Panc1 (cell line): ENCODE measurements around the gene ATP8B3.

ENCODE experiments used
- CTCF ChIP-seq: fragments of 450-650 bp; IDR thresholded peaks from 2 replicates; pipeline ENCODE4 v1.5.1; 2017; ENCODE audit warnings: mild to moderate bottlenecking
- POLR2AphosphoS5 ChIP-seq: IDR thresholded peaks from 2 replicates; pipeline ENCODE4 v1.6.1; 2012; ENCODE audit warnings: mild to moderate bottlenecking, low read depth, low read length, moderate library complexity
- REST ChIP-seq, 2 experiments: IDR thresholded peaks; 2 replicates each; pipeline ENCODE4 v1.6.1; 2011 to 2012; ENCODE audit warnings: low read depth in 2 of 2, control low read depth in 1 of 2, low read length in 1 of 2, mild to moderate bottlenecking in 1 of 2, moderate library complexity in 1 of 2; ENCODE audit not compliant: insufficient read depth in 1 of 2
- SIN3A ChIP-seq: IDR thresholded peaks from 2 replicates; pipeline ENCODE4 v1.6.1; 2012; ENCODE audit warnings: low read depth, mild to moderate bottlenecking, low read length, moderate library complexity, borderline replicate concordance; ENCODE audit not compliant: insufficient read depth

DNA sequence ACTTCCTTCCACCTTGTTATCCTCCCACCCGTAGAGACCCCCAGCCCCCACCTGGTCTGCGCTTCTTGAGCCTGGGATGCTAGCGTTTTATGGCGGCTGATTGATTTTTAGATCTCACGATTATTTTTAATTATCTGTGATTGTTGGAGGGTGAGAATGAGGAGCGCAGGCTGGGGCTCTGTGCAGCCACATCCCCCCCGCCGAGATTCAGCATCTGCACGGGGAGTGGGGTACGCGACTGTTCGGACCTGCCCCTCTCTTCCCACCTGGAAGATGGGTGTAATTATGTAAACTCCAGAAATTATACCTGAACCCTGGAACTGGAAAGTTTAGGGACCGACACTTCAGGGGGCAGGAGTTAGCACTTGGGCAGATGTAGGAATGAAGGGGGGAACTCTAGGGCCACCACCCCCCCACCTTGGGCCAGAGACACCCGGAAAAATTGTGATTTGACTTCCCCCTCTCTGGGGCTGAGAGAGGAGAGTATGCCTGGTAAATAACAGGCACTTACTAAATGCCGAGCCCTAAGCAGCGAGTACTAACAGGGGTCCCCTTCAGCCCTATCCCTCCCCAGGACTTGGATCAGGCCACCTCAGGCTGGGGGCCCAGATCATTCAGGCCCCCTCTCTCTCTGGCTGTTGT lies 60.6 kb downstream of the ATP8B3 start:
- no peak for TF ChIP-seq CTCF
- no peak for TF ChIP-seq POLR2AphosphoS5
- TF ChIP-seq REST (IDR thresholded peaks at IDR 0.05; ENCODE audit: insufficient read depth in 1 of 2, low read depth in 2 of 2, low read length in 1 of 2) = no peak
- no peak for TF ChIP-seq SIN3A
